ENCODE results near the gene GPR39. TPM values are rescaled to one million over a fixed set of nuclear protein-coding genes. Genes with fewer than 3 reads are reported as not detected.

GPR39 gene
- total RNA-seq, 1 experiment from 2014 or later: 0.50 TPM

DNA sequence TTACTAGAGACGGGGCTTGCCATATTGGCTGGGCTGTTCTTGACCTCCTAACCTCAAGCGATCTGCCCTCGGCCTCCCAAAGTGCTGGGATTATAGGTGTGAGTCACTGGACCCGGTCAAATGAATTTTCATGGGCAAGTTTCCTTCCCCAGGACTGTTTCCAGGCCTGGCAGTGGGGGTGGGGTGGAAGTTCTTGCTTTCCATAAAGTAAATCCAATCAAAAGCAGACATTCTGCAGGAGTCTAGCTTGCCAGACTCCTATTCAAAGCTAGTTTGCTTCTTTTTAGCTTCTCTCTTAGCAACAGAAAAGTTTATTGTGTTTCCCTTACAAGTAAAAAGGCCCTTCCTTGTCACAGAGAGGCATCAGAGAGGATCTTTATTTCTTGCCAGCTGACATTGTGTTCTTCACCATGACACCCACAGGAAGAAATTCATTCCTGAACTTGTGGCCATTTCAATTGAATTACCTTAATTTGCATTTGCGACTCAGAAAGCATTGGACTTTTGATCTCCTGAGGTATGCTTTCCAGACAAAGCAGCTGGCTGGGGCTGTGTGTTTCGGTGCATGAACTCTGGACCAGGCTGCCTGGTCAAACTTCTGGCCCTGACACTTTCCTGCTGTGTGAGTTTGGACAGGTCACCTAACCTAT is 215.5 kb downstream of the GPR39 start:
- no peak overlapping the region for H2BK20ac ChIP-seq (ENCODE audit: low read depth, low read length, poor library complexity, severe bottlenecking)
- Mint-ChIP-seq H3K4me3 (no peak overlapping the region), H3K36me3 (ENCODE audit: insufficient read depth in 1 of 3, low read depth in 3 of 3) (no peaks in the 10 kb centered on the region; a peak in 1 of 7 replicates), H3K9me3 (peaks cover 0 to 4% of the 10 kb centered on the region in 2 experiments; a peak in 2 of 5 replicates), H3K27me3 (ENCODE audit: low read depth) (no peaks in the 10 kb centered on the region), H3K4me1 (peaks cover 9 to 13% of the 10 kb centered on the region in 2 experiments), H3K27ac (no peak overlapping the region)
- no peak overlapping the region for H2BK15ac ChIP-seq (ENCODE audit: low read depth, low read length)
- no peak overlapping the region for H3K56ac ChIP-seq (ENCODE audit: insufficient read length, low read depth, low read length)
- no peak overlapping the region for H4K8ac ChIP-seq (replicated peaks; ENCODE audit: insufficient read length, low read depth, low read length)
- no peak overlapping the region for H2AK5ac ChIP-seq (ENCODE audit: insufficient read length, low read length)
- no peak overlapping the region for H2BK5ac ChIP-seq (ENCODE audit: insufficient read length, low read length)
- H3K79me1 ChIP-seq (ENCODE audit: insufficient read depth, low read depth, low read length, poor library complexity, severe bottlenecking): no peaks in the 10 kb centered on the region
- H3K4me1 ChIP-seq (ENCODE audit: insufficient read depth, low read length): peaks cover 5% of the 10 kb centered on the region; the same call in 1 of the 2 replicates
- H2BK12ac ChIP-seq (ENCODE audit: insufficient read length, low read depth, low read length): no peak overlapping the region
- H3K14ac ChIP-seq (ENCODE audit: insufficient read depth, low read length): no peak overlapping the region
- WGBS (ENCODE audit: extremely low coverage, insufficient read length, low lambda C conversion rate): no CpG with 5 or more reads among the region's 6 CpGs
- H2AFZ ChIP-seq (ENCODE audit: low read length): no peak overlapping the region
- no peak for DNase-seq
- no peak overlapping the region for H3K4ac ChIP-seq (ENCODE audit: low read depth, low read length)
- H3K27me3 ChIP-seq (ENCODE audit: insufficient read depth, low read length): no peaks in the 10 kb centered on the region
- H4K91ac ChIP-seq (ENCODE audit: insufficient read length, low read depth, low read length): no peak overlapping the region
- no peak overlapping the region for H3K23ac ChIP-seq (ENCODE audit: insufficient read length, low read depth, low read length)
- no peak overlapping the region for H3K27ac ChIP-seq (ENCODE audit: insufficient read length, low read depth, low read length)
- TF ChIP-seq, protein P1, sequence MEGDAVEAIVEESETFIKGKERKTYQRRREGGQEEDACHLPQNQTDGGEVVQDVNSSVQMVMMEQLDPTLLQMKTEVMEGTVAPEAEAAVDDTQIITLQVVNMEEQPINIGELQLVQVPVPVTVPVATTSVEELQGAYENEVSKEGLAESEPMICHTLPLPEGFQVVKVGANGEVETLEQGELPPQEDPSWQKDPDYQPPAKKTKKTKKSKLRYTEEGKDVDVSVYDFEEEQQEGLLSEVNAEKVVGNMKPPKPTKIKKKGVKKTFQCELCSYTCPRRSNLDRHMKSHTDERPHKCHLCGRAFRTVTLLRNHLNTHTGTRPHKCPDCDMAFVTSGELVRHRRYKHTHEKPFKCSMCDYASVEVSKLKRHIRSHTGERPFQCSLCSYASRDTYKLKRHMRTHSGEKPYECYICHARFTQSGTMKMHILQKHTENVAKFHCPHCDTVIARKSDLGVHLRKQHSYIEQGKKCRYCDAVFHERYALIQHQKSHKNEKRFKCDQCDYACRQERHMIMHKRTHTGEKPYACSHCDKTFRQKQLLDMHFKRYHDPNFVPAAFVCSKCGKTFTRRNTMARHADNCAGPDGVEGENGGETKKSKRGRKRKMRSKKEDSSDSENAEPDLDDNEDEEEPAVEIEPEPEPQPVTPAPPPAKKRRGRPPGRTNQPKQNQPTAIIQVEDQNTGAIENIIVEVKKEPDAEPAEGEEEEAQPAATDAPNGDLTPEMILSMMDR (conservative IDR thresholded peaks at IDR 0.05): no peak
- no peak overlapping the region for H3K4me2 ChIP-seq (ENCODE audit: insufficient read depth, insufficient read length, low read length)
- no peak overlapping the region for H2BK120ac ChIP-seq (ENCODE audit: low read depth, low read length, poor library complexity, severe bottlenecking)
- no peak overlapping the region for H3K18ac ChIP-seq (ENCODE audit: insufficient read length, low read depth, low read length)
- no peak overlapping the region for H3T11ph ChIP-seq (ENCODE audit: low read length)
- no peaks in the 10 kb centered on the region for H3K79me2 ChIP-seq (ENCODE audit: insufficient read depth, low read length)
- H3K23me2 ChIP-seq (ENCODE audit: insufficient read length, low read depth, low read length, poor library complexity, severe bottlenecking): no peaks in the 10 kb centered on the region
- H3K9ac ChIP-seq (ENCODE audit: extremely low read depth, insufficient read length, low read length): no peak overlapping the region
- H4K20me1 ChIP-seq (ENCODE audit: control insufficient read depth, insufficient read depth, insufficient read length): no peaks in the 10 kb centered on the region
- no peak overlapping the region for H4K5ac ChIP-seq (ENCODE audit: insufficient read length, low read depth, low read length)
- no peaks in the 10 kb centered on the region for H3K9me3 ChIP-seq (ENCODE audit: control insufficient read depth, low read depth, low read length)

All from H9 (cell line).